ENCODE measurements around the gene NAP1L4.

GRCh38 chr11:2976294-2977063, 15.7 kb downstream of the NAP1L4 start:
- TF ChIP-seq CTCF (conservative IDR thresholded peaks at IDR 0.05; ENCODE audit: low read length) (no peak), EZH2phosphoT487 (IDR thresholded peaks at IDR 0.05; ENCODE audit: borderline replicate concordance) (no peak)
